Measurements from ENCODE around the gene SLC25A13.

DNA sequence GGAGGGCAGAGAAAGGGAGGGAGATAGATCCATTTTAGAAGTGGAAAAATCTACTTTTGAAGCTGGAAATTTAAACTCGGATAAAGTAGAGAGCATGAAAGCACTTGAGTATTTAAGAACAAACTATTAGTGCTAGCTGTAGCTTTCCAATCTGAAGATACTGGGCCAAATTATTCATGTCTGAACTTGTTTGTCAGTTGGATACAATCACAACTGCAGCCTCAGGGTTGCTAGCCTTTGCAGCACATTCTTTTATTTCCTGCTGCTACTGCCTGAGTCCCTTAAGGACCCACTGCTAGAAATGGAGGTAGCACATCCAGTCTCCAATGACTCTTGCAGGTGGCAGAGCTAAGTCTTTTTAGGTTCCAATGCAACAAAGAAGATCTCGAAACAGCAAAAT is 8.3 kb upstream of the SLC25A13 start:
- TF ChIP-seq, protein P1, sequence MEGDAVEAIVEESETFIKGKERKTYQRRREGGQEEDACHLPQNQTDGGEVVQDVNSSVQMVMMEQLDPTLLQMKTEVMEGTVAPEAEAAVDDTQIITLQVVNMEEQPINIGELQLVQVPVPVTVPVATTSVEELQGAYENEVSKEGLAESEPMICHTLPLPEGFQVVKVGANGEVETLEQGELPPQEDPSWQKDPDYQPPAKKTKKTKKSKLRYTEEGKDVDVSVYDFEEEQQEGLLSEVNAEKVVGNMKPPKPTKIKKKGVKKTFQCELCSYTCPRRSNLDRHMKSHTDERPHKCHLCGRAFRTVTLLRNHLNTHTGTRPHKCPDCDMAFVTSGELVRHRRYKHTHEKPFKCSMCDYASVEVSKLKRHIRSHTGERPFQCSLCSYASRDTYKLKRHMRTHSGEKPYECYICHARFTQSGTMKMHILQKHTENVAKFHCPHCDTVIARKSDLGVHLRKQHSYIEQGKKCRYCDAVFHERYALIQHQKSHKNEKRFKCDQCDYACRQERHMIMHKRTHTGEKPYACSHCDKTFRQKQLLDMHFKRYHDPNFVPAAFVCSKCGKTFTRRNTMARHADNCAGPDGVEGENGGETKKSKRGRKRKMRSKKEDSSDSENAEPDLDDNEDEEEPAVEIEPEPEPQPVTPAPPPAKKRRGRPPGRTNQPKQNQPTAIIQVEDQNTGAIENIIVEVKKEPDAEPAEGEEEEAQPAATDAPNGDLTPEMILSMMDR (IDR thresholded peaks at IDR 0.05): no peak
- no peak for TF ChIP-seq POLR2A (IDR thresholded peaks at IDR 0.05)

Measured in testis (tissue), 2 donors.